GM12892 (cell line): ENCODE results near the gene FTO.

ENCODE experiments used
- DNase-seq: peaks from one replicate; pipeline ENCODE4 v3.0.0; 2011; ENCODE audit not compliant: insufficient read length
- FAIRE-seq: peaks from 2 replicates; lab custom pipeline; 2011; peaks lifted over from hg19 to GRCh38; lab: Jason Lieb, UNC
- POLR2A ChIP-seq: IDR thresholded peaks from 2 replicates; pipeline ENCODE4 v1.6.1; 2011; ENCODE audit warnings: low read depth, low read length, control low read depth
- POLR2AphosphoS5 ChIP-seq: IDR thresholded peaks from 2 replicates; pipeline ENCODE4 v1.6.1; 2011; ENCODE audit warnings: low read depth, low read length, control low read depth
- TAF1 ChIP-seq: IDR thresholded peaks from 2 replicates; pipeline ENCODE4 v1.6.1; 2011; ENCODE audit warnings: low read depth, mild to moderate bottlenecking, control low read depth, low read length, borderline replicate concordance

FTO gene

GRCh38 chr16:54171626-54172537 lies 467.9 kb downstream of the FTO start:
- TF ChIP-seq TAF1 = no peak
- TF ChIP-seq POLR2A = no peak
- no peak for TF ChIP-seq POLR2AphosphoS5
- DNase-seq (no peak), FAIRE-seq (no peak)

- DNase-seq = no peak
- no peak for FAIRE-seq
- no peak for TF ChIP-seq TAF1
- no peak for TF ChIP-seq POLR2AphosphoS5
- TF ChIP-seq POLR2A = no peak
Observed at GRCh38 chr16:54173490-54173889, 469.5 kb downstream of the FTO start.

- FAIRE-seq (no peak), DNase-seq (no peak)
- TF ChIP-seq TAF1 (no peak), POLR2A (no peak), POLR2AphosphoS5 (no peak)
Observed at GRCh38 chr16:54174201-54174600, 470.2 kb downstream of the FTO start.

- DNase-seq = no peak
- no peak for FAIRE-seq
- no peak for TF ChIP-seq POLR2A
- TF ChIP-seq TAF1 = no peak
- no peak for TF ChIP-seq POLR2AphosphoS5
Observed at GRCh38 chr16:54174750-54175149, 470.8 kb downstream of the FTO start.

GRCh38 chr16:54175169-54175551 lies 471.2 kb downstream of the FTO start:
- DNase-seq (no peak), FAIRE-seq (no peak)
- TF ChIP-seq POLR2A (no peak), TAF1 (no peak), POLR2AphosphoS5 (no peak)

GRCh38 chr16:54175552-54176375 lies 471.8 kb downstream of the FTO start:
- DNase-seq (no peak), FAIRE-seq (no peak)
- no peak for TF ChIP-seq POLR2AphosphoS5
- TF ChIP-seq TAF1 = no peak
- TF ChIP-seq POLR2A = no peak

- FAIRE-seq = no peak
- no peak for DNase-seq
- TF ChIP-seq TAF1 = no peak
- no peak for TF ChIP-seq POLR2A
- TF ChIP-seq POLR2AphosphoS5 = no peak
Observed at GRCh38 chr16:54176376-54176901, 472.5 kb downstream of the FTO start.

- TF ChIP-seq POLR2AphosphoS5 = no peak
- no peak for TF ChIP-seq POLR2A
- no peak for TF ChIP-seq TAF1
- no peak for FAIRE-seq
- DNase-seq = no peak
Observed at GRCh38 chr16:54177052-54177861, 473.3 kb downstream of the FTO start.

- TF ChIP-seq TAF1 (no peak), POLR2A (no peak), POLR2AphosphoS5 (no peak)
- DNase-seq (no peak), FAIRE-seq (no peak)
Observed at GRCh38 chr16:54177862-54178477, 474.0 kb downstream of the FTO start.

- no peak for TF ChIP-seq POLR2AphosphoS5
- no peak for TF ChIP-seq TAF1
- TF ChIP-seq POLR2A = no peak
Observed at GRCh38 chr16:54178478-54178976, 474.6 kb downstream of the FTO start.

More at GRCh38 chr16:54178478-54178976, 474.6 kb downstream of the FTO start:
- FAIRE-seq = no peak
- no peak for DNase-seq
